Fibroblast of lung (primary cell): ENCODE results near the gene DEFB127. TPM values are rescaled to one million over a fixed set of nuclear protein-coding genes. Genes with fewer than 3 reads are reported as not detected.
A peak's percentile ranks its signal among the peaks of the same experiment; 100 is the strongest.

Experiments
- DNase-seq, 2 donors: peaks; one replicate each; pipeline versions ENCODE4 v3.0.0 to v3.0.0-alpha.2; 2010; ENCODE audit warnings: low read depth in 2 of 2
- H2AFZ ChIP-seq: 2 replicates; pipeline ENCODE4 v1.5.1; 2012; ENCODE audit warnings: low read length, control low read depth, inconsistent platforms
- H3K27ac ChIP-seq: 2 replicates; pipeline ENCODE4 v1.5.1; 2011; ENCODE audit warnings: low read length, control low read depth; ENCODE audit not compliant: insufficient read depth
- H3K27me3 ChIP-seq: 2 replicates; pipeline ENCODE4 v1.5.1; 2011; ENCODE audit warnings: mild to moderate bottlenecking, low read length; ENCODE audit not compliant: control insufficient read depth, insufficient read depth
- H3K36me3 ChIP-seq: 2 replicates; pipeline ENCODE4 v1.5.1; 2011; ENCODE audit warnings: low read length; ENCODE audit not compliant: control insufficient read depth, insufficient read depth
- H3K4me1 ChIP-seq: 2 replicates; pipeline ENCODE4 v1.5.1; 2011; ENCODE audit warnings: low read length; ENCODE audit not compliant: control insufficient read depth, insufficient read depth; ENCODE audit errors: extremely low read depth
- H3K4me2 ChIP-seq: 2 replicates; pipeline ENCODE4 v1.5.1; 2011; ENCODE audit warnings: low read length, control low read depth; ENCODE audit not compliant: insufficient read depth; ENCODE audit errors: extremely low read depth
- H3K4me3 ChIP-seq, 4 experiments: fragments of 200-600 bp in 1 of 4; sonication (generic) in 1 of 4; replicated peaks in 1 of 4; 2 replicates each; pipeline ENCODE4 v1.5.1; 2011 to 2016; ENCODE audit warnings: low read length in 4 of 4, low read depth in 3 of 4, mild to moderate bottlenecking in 3 of 4, control low read depth in 2 of 4, inconsistent platforms in 1 of 4, mixed read lengths in 1 of 4; ENCODE audit not compliant: insufficient read depth in 1 of 4; ENCODE audit errors: control extremely low read depth in 1 of 4
- H3K79me2 ChIP-seq: 2 replicates; pipeline ENCODE4 v1.5.1; 2012; ENCODE audit warnings: mild to moderate bottlenecking, low read length, inconsistent platforms; ENCODE audit not compliant: control insufficient read depth, insufficient read depth
- H3K9ac ChIP-seq: 2 replicates; pipeline ENCODE4 v1.5.1; 2011; ENCODE audit warnings: mild to moderate bottlenecking, low read length, control low read depth; ENCODE audit not compliant: insufficient read depth
- H3K9me3 ChIP-seq: 2 replicates; pipeline ENCODE4 v1.5.1; 2012; ENCODE audit warnings: low read depth, low read length; ENCODE audit not compliant: control insufficient read depth, insufficient read depth
- H4K20me1 ChIP-seq: 2 replicates; pipeline ENCODE4 v1.5.1; 2011; ENCODE audit warnings: low read length; ENCODE audit not compliant: control insufficient read depth, insufficient read depth; ENCODE audit errors: extremely low read depth
- EZH2 ChIP-seq: IDR thresholded peaks from 2 replicates; pipeline ENCODE4 v1.5.1; 2012; ENCODE audit warnings: low read length, control low read depth, mild to moderate bottlenecking; ENCODE audit errors: missing control alignments
- polyA plus RNA-seq, 2 donors: library from polyadenylated mRNA; depleted of rRNA in 1 of 2; stranded (reverse) in 1 of 2; unstranded in 1 of 2; fragments of >200 nt; gene quantifications; 2 replicates each; pipeline ENCODE4 v1.2.1, GENCODE V29; 2011 to 2012; ENCODE audit warnings: missing spikeins in 1 of 2
- total RNA-seq: library from RNA; depleted of rRNA; stranded (reverse); fragments of >200 nt; gene quantifications from 2 replicates; pipeline ENCODE4 v1.2.1, GENCODE V29; 2014
- TF ChIP-seq, protein P1 (sequence below), 2 donors: IDR thresholded peaks in 1 of 2; conservative IDR thresholded peaks in 1 of 2; 1 replicate in 1 of 2; 2 replicates in 1 of 2; pipeline ENCODE4 v1.5.1; 2011 to 2012; ENCODE audit warnings: low read length in 2 of 2, control low read depth in 1 of 2, inconsistent platforms in 1 of 2, low read depth in 1 of 2, mild to moderate bottlenecking in 1 of 2

DEFB127 gene
- total and polyA plus RNA-seq, 2 donors (not counting 1 experiment from before 2014, with no cell fraction given): not detected

DNA sequence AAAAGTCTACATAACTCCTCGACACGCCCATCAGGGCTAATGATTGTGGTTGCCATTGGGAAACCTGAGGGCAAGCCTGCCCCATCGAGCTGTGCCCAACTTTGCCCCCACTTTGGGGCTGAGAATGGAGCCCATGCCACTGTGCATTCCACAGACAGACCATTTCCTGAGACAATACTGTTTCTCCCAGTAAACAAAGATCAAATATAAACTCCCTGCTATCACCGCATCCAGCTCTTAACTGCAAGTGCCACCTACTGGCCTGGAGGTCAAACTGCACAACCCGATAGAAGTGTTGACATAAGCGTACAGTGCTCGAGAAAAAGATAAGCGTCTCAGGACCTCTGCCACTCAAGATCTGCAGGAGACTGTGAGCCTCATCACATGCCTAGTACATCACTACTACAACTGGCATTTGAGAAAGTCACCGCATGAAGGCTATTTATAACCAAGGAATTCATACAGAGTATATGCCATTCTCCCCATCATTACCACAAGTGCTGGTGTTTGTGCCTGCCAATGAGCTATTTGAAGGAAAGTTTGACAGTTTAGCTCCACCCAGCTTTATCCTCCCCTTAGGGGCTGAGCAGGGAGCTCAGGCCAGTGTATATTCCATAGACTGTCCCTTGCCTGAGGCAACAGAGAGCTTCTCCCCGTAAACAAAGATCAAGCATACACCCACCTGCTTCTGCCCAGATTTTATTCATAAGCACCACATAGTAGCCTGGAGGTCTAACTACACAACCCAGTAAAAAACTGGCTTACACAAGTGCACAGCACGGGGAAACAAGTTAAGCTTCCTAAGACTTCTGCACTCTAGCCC is 19.4 kb upstream of the DEFB127 start:
- H3K9me3 ChIP-seq: no peaks in the 10 kb centered on the region
- no peak overlapping the region for H3K9ac ChIP-seq
- DNase-seq: no peak
- H3K36me3 ChIP-seq: no peaks in the 10 kb centered on the region
- H3K27ac ChIP-seq: no peak overlapping the region
- no peaks in the 10 kb centered on the region for H4K20me1 ChIP-seq
- no peak overlapping the region for H2AFZ ChIP-seq
- H3K4me3 ChIP-seq: no peak overlapping the region
- H3K79me2 ChIP-seq: no peaks in the 10 kb centered on the region
- no peaks in the 10 kb centered on the region for H3K4me1 ChIP-seq
- TF ChIP-seq, protein P1, sequence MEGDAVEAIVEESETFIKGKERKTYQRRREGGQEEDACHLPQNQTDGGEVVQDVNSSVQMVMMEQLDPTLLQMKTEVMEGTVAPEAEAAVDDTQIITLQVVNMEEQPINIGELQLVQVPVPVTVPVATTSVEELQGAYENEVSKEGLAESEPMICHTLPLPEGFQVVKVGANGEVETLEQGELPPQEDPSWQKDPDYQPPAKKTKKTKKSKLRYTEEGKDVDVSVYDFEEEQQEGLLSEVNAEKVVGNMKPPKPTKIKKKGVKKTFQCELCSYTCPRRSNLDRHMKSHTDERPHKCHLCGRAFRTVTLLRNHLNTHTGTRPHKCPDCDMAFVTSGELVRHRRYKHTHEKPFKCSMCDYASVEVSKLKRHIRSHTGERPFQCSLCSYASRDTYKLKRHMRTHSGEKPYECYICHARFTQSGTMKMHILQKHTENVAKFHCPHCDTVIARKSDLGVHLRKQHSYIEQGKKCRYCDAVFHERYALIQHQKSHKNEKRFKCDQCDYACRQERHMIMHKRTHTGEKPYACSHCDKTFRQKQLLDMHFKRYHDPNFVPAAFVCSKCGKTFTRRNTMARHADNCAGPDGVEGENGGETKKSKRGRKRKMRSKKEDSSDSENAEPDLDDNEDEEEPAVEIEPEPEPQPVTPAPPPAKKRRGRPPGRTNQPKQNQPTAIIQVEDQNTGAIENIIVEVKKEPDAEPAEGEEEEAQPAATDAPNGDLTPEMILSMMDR (conservative IDR thresholded peaks at IDR 0.05 in 1 of 2, IDR thresholded peaks at IDR 0.05 in 1 of 2; ENCODE audit: low read depth in 1 of 2, low read length in 2 of 2): peak in 1 of 2 donors; percentile 11
- TF ChIP-seq EZH2: no peak
- H3K4me2 ChIP-seq: no peak overlapping the region
- no peaks in the 10 kb centered on the region for H3K27me3 ChIP-seq

DNA sequence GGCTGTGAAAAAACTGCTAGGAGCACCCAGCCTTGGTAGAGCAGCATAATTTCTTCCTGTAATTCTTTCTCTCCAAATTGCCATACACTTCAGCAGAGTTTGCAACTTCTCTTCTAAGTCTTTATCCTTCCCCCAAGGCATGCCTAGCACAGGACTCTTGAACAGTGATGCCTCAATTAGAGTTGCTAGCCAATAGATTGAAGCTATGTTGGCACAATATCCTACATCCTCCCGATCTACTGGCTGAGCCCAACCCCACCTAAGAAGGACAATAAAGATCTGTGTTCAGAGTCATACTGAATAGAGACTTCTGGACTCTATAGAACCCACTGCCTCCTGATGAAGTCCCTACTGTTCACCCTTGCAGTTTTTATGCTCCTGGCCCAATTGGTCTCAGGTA is 15.0 kb upstream of the DEFB127 start, which contains the start of gene DEFB126:
Gene DEFB126 (plus strand): TSS at position 301 of the 400 bp plus-strand sequence. CDS start 39 bp downstream, at position 340.
- no peak within 1 kb of the TSS for H3K27ac ChIP-seq
- H3K9ac ChIP-seq: no peak within 1 kb of the TSS
- no peak for DNase-seq
- H3K4me2 ChIP-seq: no peak within 1 kb of the TSS
- no peaks in the 10 kb centered on the region for H4K20me1 ChIP-seq
- no peaks in the 10 kb centered on the region for H3K9me3 ChIP-seq
- no peak within 1 kb of the TSS for H2AFZ ChIP-seq
- H3K4me1 ChIP-seq: no peaks in the 10 kb centered on the region
- H3K36me3 ChIP-seq: no peaks in the 10 kb centered on the region
- no peak for TF ChIP-seq EZH2
- TF ChIP-seq, protein P1 (conservative IDR thresholded peaks at IDR 0.05 in 1 of 2, IDR thresholded peaks at IDR 0.05 in 1 of 2; ENCODE audit: low read depth in 1 of 2, low read length in 2 of 2): no peak
- H3K4me3 ChIP-seq: no peak within 1 kb of the TSS
- no peaks in the 10 kb centered on the region for H3K79me2 ChIP-seq
- no peaks in the 10 kb centered on the region for H3K27me3 ChIP-seq

DNA sequence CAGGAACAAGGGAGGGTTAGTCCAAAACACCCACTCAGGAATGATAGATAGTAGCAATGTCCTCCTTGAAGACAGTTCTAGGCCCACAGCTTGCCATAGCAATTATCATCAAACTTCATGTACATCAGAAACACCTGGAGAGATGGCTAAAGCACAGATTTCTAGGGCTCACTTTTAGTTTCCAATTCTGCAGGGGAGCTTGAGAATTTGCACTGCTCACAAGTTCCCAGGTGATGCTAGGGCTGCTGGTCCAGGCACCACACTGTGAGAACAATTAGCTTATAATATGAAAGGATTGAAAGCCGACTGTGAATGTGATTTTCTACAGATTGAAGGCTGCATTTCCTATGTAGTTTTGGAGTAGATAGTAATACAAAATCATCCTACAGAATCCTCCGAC is 11.4 kb upstream of the DEFB127 start:
- no peak for DNase-seq
- Histone ChIP-seq H3K4me2 (no peak overlapping the region), H3K4me3 (no peak overlapping the region), H2AFZ (no peak overlapping the region), H3K9me3 (no peaks in the 10 kb centered on the region), H3K79me2 (no peaks in the 10 kb centered on the region), H4K20me1 (no peaks in the 10 kb centered on the region), H3K27me3 (no peaks in the 10 kb centered on the region), H3K27ac (no peak overlapping the region), H3K4me1 (no peaks in the 10 kb centered on the region), H3K9ac (no peak overlapping the region), H3K36me3 (no peaks in the 10 kb centered on the region)
- TF ChIP-seq, protein P1 (conservative IDR thresholded peaks at IDR 0.05 in 1 of 2, IDR thresholded peaks at IDR 0.05 in 1 of 2; ENCODE audit: low read depth in 1 of 2, low read length in 2 of 2): no peak
- TF ChIP-seq EZH2: no peak
